GM20431 (cell line): ENCODE results near the gene ADAMTS18.
"Not testable (repeated sequence)": the region's sequence is repeated elsewhere in the genome, so short reads cannot be mapped to it uniquely, and the experiment has no call there.

Experiments
- in situ Hi-C: fragments of 300-500 bp; cut with MseI, MboI; formaldehyde crosslinking; loops from one replicate; pipeline ENCODE4 v1.15.0; 2020; ENCODE audit warnings: low sequenced_read_pairs; ENCODE audit not compliant: unreplicated experiment

ADAMTS18 gene

GRCh38 chr16:77298418-77299360 is 136.1 kb downstream of the ADAMTS18 start:
- in situ Hi-C loops = no loop called here

- in situ Hi-C loops = no loop called here
Measured at GRCh38 chr16:77297996-77298395, 136.8 kb downstream of the ADAMTS18 start.

- in situ Hi-C loops = no loop called here
Measured at GRCh38 chr16:77295896-77296295, 138.9 kb downstream of the ADAMTS18 start.

- in situ Hi-C loops = no loop called here
Measured at GRCh38 chr16:77290451-77291115, 144.3 kb downstream of the ADAMTS18 start.

GRCh38 chr16:77289331-77289809 is 145.5 kb downstream of the ADAMTS18 start:
- in situ Hi-C loops = no loop called here

- in situ Hi-C loops = no loop called here
Measured at GRCh38 chr16:77288222-77288621, 146.6 kb downstream of the ADAMTS18 start.

- in situ Hi-C loops = no loop called here
Measured at GRCh38 chr16:77285676-77286075, 149.2 kb downstream of the ADAMTS18 start.

- in situ Hi-C loops = no loop called here
Measured at GRCh38 chr16:77282345-77282744, 152.5 kb downstream of the ADAMTS18 start.

- in situ Hi-C loops = not testable (repeated sequence)
Measured at GRCh38 chr16:77279316-77279715, 155.5 kb downstream of the ADAMTS18 start.

GRCh38 chr16:77277571-77277970 is 157.3 kb downstream of the ADAMTS18 start:
- in situ Hi-C loops = no loop called here

GRCh38 chr16:77277141-77277540 is 157.7 kb downstream of the ADAMTS18 start:
- in situ Hi-C loops = no loop called here

- in situ Hi-C loops = no loop called here
Measured at GRCh38 chr16:77276661-77277060, 158.2 kb downstream of the ADAMTS18 start.

- in situ Hi-C loops = not testable (repeated sequence)
Measured at GRCh38 chr16:77275303-77275702, 159.5 kb downstream of the ADAMTS18 start.

- in situ Hi-C loops = no loop called here
Measured at GRCh38 chr16:77273815-77274214, 161.0 kb downstream of the ADAMTS18 start.

GRCh38 chr16:77271532-77272426 is 163.1 kb downstream of the ADAMTS18 start:
- in situ Hi-C loops = no loop called here

- in situ Hi-C loops = not testable (repeated sequence)
Measured at GRCh38 chr16:77266185-77266584, 168.6 kb downstream of the ADAMTS18 start.

GRCh38 chr16:77262971-77263370 is 171.9 kb downstream of the ADAMTS18 start:
- in situ Hi-C loops = no loop called here

- in situ Hi-C loops = no loop called here
Measured at GRCh38 chr16:77250400-77250799, 184.4 kb downstream of the ADAMTS18 start.

- in situ Hi-C loops = loop anchor here (25.0 kb wide), 1 partner anchor 716 kb away; no protein-coding TSS in a partner anchor
Measured at GRCh38 chr16:77246150-77246549, 188.7 kb downstream of the ADAMTS18 start.

GRCh38 chr16:77242471-77242870 is 192.4 kb downstream of the ADAMTS18 start:
- in situ Hi-C loops = loop anchor here (25.0 kb wide), 1 partner anchor 720 kb away; no protein-coding TSS in a partner anchor
